Frontal cortex (tissue), 4 donors: ENCODE data around the gene FEV. TPM values are rescaled to one million over a fixed set of nuclear protein-coding genes. Genes with fewer than 3 reads are reported as not detected.

ENCODE experiments used
- DNase-seq, 2 donors: peaks; one replicate each; pipeline ENCODE4 v3.0.0; 2012; ENCODE audit warnings: low spot score in 2 of 2
- FAIRE-seq: peaks from 2 replicates; lab custom pipeline; 2012; peaks lifted over from hg19 to GRCh38; lab: Jason Lieb, UNC
- total RNA-seq: library from RNA; depleted of rRNA; stranded (reverse); fragments of >200 nt; gene quantifications from one replicate; pipeline ENCODE4 v1.2.3, GENCODE V29; 2014
- donor health status: control.
- donor health status: control.
- donor health status: control.

The FEV gene
- total RNA-seq, 1 donor from 2014 or later: not detected

DNA sequence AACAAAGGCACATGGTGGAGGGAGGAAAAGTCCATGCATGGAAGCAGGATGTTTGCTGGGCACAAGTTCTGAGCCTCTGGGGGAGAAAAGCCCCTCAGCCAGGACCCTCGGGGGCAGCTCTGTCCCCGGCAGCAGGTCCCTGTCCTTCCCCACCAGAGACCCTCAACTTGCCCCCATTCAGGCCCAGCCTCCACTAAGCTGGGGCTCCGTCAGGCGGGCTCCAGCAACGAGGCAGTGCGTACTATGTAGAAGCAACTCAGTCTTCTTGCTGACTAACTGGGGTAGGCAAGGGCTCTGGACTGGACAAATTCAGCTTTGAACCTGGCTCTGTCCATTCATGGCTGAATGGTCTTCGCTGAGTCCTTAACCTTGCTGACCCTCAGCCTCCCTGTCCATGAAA is 33.3 kb upstream of the FEV start:
- DNase-seq (no peak), FAIRE-seq (no peak)

DNA sequence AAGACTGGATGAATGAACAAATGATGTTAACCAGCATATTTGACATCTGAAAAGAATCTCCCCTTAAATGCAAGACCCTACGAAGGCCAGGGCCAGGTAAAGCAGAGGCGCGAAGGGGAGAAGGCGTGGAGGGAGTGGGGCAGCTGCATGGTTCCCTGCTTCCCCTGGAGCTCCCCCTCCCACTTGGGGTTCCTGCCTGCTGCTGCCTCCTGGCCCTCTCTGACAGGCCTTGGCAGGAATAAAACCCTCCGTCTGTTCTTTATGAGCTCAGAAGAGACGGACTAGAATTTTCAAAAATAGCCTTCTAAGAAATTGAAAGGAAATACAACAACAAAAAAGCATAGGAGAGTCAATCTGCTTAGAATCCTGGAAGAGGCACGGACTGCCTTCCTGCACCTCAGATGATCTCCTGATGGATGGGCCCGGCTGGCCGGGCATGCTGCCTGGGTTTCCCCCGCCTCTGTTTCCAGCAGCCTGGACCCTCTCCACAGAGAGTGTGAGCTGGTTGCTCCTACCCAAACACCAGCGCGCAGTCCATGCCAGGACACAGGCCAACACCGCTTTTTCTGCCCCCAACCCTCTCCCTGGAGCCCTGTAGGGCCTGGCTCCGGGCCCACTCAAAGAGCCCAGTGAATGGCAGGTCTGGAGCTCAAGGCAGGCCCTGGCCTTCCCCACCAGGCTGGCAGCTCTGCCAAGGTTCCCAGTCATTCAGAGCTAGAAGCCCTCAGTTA is 32.4 kb upstream of the FEV start:
- FAIRE-seq (no peak), DNase-seq (peak; percentile 43 to 60)

DNA sequence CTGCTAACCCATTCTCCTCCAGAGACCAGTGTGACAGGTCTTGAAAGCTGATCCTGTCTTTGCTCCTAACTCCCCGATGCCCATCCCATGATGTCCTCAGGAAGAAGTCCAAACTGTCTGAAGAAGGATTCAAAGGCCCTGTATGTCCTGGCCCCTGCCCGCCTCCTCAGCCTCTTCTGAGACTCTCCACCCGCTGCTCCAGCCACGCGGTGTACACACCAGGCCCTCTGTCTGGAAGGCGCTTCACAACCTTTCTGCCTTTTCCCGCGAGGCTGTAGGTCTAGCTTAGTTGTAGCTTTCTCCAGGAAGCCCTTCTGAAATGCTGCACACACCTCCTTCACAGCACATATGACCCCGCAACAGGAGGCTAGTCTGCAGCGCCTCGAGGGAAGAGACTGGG is 31.7 kb upstream of the FEV start:
- DNase-seq (no peak), FAIRE-seq (no peak)

DNA sequence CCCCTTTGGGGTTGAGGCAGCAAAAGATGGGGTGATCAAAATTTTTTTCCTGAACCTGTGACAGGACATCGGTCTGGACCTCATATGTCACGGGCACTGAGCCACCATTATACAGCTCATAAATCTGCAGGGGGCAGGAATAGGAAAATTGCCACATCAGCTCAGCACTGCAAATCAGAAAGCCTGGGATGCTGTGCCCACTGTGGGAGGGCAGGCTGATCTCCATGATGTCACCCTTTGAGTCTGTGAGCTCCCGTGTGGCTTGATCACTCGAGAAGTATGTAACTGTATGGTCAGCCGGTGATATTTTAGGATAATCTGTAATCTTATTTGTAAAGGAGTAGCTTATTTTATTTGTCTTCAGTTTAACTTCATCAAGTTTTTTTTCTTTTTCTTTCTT is 25.9 kb upstream of the FEV start:
- FAIRE-seq (no peak), DNase-seq (no peak)

DNA sequence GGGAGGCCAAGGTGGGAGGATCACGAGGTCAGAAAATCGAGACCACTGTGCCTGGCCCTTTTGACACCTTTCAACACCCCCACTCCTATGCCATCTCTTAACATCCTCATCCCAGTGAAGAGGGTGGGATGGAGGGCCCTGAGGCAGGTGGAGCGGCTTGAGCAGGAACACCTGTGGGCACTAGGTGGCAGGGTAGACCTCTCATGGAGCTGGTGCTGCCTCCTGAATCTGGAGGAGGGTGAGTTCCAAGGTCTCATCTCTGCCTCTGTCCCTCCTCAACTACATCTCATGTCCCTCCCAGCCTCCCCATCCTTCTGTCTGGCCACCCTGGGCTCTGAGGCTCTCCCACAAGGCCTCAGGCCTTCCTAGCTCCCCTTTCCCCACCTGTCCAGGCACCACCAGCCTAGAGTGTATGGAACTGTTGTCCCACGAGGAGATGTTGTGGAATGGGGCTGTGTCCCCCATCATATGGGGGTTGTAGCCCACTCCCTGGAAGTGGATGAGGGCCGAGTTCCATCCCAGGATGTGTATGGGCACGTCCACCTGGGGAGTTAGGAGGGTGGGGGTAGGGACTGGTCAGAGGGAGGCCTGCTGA is 25.3 kb upstream of the FEV start:
- no peak for FAIRE-seq

DNA sequence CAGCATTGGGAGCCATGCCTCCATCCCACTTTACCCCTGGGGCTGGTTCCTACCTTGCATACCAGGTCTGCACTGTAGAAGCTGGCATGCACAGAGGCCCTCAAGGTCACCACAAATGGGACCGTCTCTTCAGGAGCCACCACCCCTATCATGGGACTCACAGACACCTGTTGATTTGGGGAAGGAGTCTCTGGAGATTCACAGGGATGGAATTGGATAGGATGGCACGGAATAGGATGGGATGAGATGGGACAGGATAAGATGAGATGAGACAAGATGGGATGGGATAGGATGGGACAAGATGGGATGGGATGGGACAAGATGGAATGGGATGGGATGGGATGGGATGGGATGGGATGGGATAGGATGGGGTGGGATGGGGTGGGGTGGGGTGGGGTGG is 24.3 kb upstream of the FEV start:
- DNase-seq (no peak), FAIRE-seq (no peak)

More for the DNA sequence above, 25.3 kb upstream of the FEV start:
- DNase-seq: no peak

DNA sequence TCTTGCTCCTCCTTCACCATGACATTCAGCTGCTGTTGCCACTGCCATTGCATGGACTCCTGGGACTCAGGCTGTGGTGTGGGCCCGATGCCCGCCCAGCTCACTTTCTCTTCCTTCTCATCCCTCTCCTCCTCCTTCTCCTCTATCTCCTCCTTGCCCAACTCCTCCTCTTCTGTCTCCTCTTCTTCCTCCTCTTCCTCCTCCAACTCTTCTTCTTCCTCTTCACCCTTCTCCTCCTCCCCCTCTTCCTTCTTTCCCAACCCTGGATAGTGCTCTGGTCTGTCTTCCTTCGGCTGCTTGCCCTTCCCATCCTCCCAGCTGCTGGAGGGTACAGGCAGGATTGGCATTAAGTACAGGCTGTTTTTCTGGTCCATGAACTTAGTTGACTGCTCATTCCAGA is 19.0 kb upstream of the FEV start:
- no peak for DNase-seq
- FAIRE-seq: no peak

DNA sequence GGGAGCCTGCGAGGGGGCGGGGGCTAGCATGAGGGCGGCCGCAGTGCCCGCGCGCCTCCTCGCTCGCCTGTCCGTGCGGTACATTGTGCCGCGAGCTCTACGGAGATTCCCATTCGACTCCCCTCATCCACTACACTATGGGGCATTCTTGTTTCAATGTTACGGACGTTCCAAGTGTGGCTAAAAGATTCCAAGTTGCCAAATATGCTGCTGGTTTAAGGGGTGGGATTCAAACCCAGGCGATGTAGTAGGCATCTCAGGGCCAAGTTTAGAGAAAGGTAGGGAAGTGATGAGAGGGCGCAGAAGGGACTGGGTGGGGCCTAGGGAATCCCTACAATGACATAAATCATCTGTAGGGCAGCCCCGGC is 18.3 kb upstream of the FEV start:
- no peak for FAIRE-seq

DNA sequence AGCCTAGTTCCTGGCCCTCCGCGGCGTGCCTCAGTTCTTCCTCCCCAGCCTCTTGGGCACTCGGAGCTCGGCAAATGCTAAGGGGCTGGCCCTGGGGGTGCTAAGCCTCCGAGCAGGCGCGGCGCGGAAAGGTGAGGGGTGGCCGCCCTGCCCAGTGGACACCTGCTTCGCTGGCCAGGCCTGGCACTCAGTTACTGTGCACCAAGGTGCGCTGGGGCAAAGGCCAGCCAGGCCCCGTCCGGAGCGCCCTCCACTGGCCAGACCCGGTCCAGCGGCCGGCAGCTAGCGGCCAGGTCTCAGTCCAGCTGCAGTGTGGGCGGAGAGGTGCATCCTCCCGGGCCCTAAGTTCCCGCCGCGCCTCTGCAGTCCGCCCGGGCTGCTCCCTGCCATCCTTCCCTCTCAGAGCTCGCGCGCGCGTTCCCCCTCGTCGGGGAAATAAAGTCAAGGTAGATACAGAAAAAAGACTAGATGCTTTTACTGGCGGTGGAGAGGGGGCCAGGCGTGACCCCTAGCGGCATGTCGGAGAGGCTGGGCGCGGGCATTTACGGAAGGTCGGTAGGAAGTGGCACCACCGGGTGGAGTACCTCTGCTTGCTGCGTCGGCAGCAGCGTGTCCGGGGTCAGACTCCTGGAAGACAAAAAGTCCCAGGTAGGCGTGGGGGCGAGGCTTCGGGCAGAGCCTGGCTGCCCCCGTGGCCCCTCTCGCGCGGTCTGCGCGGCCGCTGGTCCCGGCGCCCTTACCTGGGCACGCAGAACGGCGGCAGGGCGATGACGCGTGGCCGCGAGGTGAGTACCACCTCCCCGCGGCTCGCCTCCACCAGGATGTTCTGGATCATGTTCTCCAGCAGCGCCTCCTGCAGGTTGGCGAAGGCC is 17.6 kb upstream of the FEV start:
- FAIRE-seq: no peak
- DNase-seq: peak in 1 of 2 donors; percentile 73

More for the DNA sequence above, 18.3 kb upstream of the FEV start:
- DNase-seq: no peak

DNA sequence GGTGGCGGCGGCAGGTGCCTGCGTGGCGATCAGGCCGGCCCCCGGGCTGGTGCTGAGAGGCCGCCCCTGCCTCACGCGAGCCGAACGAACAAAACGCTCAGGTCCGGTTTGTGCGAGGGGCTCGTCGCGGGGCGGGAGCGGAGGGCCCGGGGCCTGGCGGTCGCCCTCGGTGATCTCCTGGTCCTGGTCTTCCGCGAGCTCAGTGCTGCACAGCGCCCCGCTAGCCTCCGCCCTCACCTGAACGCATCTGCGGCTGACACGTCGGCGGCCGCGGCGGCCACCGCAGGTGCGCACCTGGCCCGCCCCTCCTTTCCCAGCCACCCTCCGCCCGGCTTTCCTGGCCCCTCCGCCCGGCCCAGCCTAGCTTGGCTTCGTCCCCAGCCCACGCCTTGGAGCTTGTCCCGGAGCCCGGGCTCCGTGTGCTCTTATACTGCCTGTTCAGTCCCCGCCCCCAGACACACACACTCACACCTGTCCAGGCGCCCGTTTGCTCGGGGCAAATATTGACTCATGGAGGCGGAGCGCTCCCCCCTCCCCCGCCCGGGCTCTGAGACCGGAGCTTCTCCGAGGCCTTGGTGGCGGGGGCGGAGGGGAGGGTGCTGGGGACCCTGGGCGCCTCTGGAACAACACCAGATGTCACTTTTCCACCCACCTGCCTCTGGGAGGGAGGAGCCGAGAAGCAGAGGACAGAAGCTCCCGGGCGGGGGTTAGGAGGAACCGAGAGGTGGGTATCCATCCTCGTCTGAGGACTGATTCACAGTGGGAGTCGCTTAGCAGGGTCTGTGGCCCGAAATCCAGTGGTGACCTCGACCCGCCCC is 16.8 kb upstream of the FEV start:
- DNase-seq (peak in 1 of 2 donors; percentile 65), FAIRE-seq (no peak)

DNA sequence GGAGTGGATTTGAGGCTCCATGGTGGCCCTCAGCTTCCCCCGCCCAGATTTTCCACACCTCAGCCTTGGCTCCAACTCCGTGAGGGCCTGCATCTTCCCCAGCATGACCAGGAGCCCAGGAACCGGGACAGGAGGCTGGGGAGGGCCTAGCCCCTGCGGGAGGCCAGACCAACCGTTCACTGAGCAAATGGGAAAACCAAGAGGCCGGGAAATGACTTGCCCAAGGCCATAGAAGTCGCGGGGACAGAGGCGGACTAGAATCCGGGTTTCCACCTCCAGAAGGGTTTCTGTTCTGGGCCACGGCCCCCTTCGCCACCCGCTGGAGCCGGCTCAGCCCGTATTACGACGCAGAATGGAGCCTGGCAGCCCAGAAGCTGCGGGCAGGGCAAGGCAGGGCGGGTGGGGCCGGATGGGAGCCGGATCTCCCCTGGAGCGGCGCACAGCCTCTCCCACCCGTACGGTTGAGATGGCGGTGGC is 16.2 kb upstream of the FEV start:
- FAIRE-seq: no peak

DNA sequence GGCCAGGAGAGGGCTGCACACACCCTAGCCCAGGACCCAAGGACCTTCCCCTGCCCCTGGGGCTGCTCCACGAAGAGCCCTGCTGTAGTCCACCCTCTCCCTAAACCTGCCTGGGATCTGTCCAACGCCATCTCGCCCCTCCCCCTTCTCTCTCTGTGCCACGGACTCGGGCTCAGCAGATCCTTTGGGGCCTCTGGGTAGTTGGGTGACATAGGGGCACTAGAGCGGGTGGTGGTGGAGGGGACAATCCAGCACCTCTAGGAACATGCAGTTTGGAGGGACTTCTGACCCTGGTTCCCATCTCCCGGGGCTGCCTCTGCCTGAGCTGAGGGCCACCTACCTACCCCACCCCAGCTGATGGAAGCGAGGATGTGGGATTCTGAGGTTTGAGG is 15.6 kb upstream of the FEV start:
- no peak for DNase-seq
- no peak for FAIRE-seq

More for the DNA sequence above, 16.2 kb upstream of the FEV start:
- DNase-seq: no peak

DNA sequence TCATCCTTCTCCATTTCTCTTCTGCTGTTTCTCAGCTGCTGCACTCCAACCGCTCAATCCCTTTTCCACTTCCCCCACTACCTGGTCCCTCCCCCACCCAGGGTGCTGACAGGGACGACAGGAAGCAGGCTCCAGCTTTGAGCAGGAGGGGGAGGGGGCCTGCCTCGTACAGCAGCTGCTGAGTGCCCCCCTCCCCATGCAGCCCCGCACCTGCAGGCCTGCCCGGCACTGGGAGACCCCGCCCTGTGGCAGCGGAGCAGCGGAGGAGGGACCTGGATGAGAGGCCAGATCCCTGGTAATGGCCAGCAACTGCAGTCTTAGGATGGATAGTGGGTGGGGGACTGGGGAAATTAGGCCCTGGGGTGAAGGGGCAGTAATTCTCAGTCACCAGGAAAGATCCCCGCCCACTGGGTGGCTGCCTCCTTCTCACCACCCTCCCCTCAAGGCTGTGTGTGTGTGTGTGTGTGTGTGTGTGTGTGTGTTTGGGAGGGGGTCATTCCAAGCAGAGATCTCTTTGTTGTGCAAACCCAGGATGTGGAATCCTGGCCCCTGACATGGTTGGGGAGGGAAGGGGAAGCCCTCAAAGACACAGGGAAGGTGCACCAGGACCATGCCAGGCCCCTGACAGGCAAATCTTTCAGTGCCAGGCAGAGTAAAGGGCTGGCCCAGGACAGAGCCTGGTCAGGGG is 15.0 kb upstream of the FEV start:
- DNase-seq (no peak), FAIRE-seq (no peak)

DNA sequence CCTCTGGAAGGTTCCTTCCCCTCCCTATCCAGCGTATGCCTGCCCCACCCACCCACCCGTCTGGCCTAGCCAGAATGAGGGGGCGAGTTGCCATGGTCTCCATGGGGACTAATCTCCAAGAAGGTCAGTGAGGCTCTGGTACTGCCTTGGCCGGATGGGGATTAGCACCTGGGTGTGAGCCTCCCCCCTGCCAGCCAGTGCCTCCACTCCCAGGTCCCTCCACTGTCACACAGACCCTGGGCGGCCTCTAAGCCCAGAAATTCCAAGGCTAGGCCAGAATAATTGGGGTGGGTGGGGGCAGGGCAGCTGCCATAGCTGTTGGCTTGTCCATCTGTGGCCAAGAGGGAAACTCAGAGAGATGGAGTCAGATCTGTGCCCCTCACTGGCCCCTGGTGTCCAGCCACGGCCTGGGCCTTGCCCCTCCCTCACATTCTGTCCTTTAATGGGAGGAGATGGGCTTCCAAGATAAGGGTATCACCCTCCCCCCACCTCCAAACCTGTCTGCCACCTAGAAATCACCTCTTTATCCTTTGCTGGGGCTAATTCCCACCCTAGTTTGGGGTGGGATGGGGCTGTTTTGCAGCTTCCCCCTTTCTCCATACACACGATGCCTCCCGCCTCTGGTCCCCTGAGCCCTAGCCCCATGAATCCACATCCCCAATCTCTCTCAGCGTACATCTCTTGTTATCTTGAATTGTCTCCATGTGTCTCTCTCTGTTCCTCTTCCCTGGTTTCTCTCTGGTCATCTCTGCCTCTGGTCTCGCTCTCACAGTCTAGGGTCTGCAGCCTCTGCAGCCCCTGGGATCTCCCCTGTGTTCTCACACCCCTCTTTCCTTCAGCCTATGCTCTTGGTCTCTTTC is 14.3 kb upstream of the FEV start:
- no peak for DNase-seq
- FAIRE-seq: no peak

DNA sequence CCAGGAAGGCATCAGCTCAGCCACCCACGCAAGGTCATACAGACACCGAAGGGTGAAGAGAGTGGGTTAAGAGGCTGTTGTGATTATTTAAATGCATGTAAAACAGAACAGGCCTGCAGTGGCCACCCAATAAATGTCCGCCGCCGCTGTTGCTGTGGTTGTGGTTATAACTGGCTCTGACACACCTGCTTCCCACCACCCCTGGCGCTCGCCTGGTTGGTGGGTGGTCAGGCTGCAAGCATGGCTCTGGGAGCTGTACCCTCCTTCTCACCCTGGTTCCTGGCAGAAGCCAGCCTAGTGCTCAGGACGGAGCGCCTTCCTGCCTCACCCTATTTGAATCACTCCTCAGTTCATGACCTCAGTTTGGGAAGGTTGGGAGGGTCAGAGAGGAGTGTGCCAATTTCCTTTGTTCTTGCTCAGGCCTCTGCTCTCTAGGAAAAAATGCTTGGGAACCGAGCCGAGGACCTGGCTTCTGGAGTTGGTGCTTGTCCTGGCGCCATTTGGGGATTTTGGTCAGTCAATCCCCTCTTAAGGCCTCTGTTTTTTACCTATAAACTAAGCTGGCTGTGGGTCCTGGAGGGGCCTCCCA is 13.5 kb upstream of the FEV start:
- FAIRE-seq: no peak
- DNase-seq: no peak

DNA sequence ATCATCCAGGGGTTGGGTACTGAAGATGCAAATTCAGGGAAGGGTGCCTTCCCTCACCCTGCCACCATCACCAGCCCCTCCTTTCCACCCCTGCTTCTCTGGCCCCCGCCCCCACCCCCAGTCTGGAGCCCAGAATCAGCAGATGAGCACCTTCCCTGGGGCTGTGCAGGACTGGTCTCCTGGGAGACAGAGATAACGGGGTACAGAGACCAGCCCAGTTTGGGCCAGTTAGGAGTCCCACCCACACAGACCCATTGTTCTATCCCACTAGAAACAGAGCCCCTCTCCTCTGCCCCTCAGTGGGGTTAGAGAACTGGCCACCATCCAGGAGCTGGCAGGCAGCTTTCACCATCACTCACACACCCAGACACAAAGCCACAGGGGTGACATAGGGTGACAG is 12.7 kb upstream of the FEV start:
- DNase-seq (no peak), FAIRE-seq (no peak)

DNA sequence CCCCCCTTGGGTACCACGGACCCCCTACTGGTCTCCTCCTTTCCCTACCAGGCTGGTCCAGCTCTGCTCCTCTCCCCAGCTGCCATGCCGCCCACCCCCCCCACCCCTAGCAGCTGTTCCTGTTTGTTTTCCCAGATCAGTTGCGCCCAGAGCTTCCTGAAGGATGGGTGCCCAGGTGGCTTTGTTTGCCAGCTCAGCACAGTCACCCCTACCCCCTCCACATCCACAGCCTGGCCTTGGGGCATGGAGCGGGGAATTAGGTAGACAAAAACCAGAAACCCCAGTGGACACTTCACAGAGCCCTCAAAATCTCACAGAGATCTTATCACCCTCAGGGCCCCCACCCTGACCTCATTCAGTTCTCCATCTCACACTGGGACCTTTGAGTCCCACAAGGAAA is 12.0 kb upstream of the FEV start:
- DNase-seq (no peak), FAIRE-seq (no peak)
